SK-N-SH (cell line): ENCODE results near the gene PLEKHG5. TPM values are rescaled to one million over a fixed set of nuclear protein-coding genes. Genes with fewer than 3 reads are reported as not detected.

ENCODE experiments used
- CTCF ChIA-PET: fragments of 300-600, 350-600 bp; formaldehyde crosslinking; extraction: SDS; loops from one replicate; lab custom pipeline; 2021; lab: Yijun Ruan, JAX
- POLR2A ChIA-PET: fragments of 350-600 bp; sonication (Branson Sonifier 250); formaldehyde crosslinking; extraction: SDS; loops from one replicate; lab custom pipeline; 2020; ENCODE audit warnings: antibody characterized with exemption, inconsistent platforms; lab: Yijun Ruan, JAX
- DNase-seq: peaks from one replicate; pipeline ENCODE4 v3.0.0; 2012
- H2AFZ ChIP-seq: fragments of 200-600 bp; sonication (generic); 2 replicates; pipeline ENCODE4 v1.8.1; 2016; ENCODE audit warnings: antibody characterized with exemption, mild to moderate bottlenecking, low read depth
- H3F3A ChIP-seq: fragments of 200-600 bp; sonication (generic); replicated peaks from 2 replicates; pipeline ENCODE3; 2016; ENCODE audit warnings: antibody characterized with exemption, mild to moderate bottlenecking; ENCODE audit not compliant: insufficient read depth
- H3K27ac ChIP-seq, 2 experiments: fragments of 200-500 bp in 1 of 2; fragments of 200-600 bp in 1 of 2; sonication (Bioruptor generic) in 1 of 2; sonication (generic), shearing (Covaris generic) in 1 of 2; 2 replicates each; pipeline versions ENCODE4 v1.5.1 to v1.6.1; 2014 to 2016; ENCODE audit warnings: low read depth in 2 of 2, inconsistent platforms in 1 of 2, low read length in 1 of 2, mild to moderate bottlenecking in 1 of 2, mixed read lengths in 1 of 2
- H3K27me3 ChIP-seq: fragments of 200-600 bp; sonication (generic), shearing (Covaris generic); 2 replicates; pipeline ENCODE4 v1.6.1; 2016; ENCODE audit warnings: mixed run types; ENCODE audit not compliant: insufficient read depth
- H3K36me3 ChIP-seq, 2 experiments: fragments of 200-500 bp in 1 of 2; fragments of 200-600 bp in 1 of 2; sonication (Bioruptor generic) in 1 of 2; sonication (generic) in 1 of 2; replicated peaks in 1 of 2; 2 replicates each; pipeline versions ENCODE3 to v1.5.1; 2014 to 2016; ENCODE audit warnings: low read length in 1 of 2, mild to moderate bottlenecking in 1 of 2; ENCODE audit not compliant: insufficient read depth in 2 of 2, control insufficient read depth in 1 of 2
- H3K4me1 ChIP-seq, 2 experiments: fragments of 200-500 bp in 1 of 2; fragments of 200-600 bp in 1 of 2; sonication (Bioruptor generic) in 1 of 2; sonication (generic), shearing (Covaris generic) in 1 of 2; 2 replicates each; pipeline versions ENCODE4 v1.5.1 to v1.6.1; 2014 to 2016; ENCODE audit warnings: low read depth in 1 of 2, low read length in 1 of 2, mixed run types in 1 of 2; ENCODE audit not compliant: insufficient read depth in 2 of 2, control insufficient read depth in 1 of 2
- H3K4me2 ChIP-seq: fragments of 200-600 bp; sonication (generic), shearing (Covaris generic); 2 replicates; pipeline ENCODE4 v1.6.1; 2017; ENCODE audit warnings: mixed run types
- H3K4me3 ChIP-seq, 2 experiments: fragments of 200-500 bp in 1 of 2; fragments of 200-600 bp in 1 of 2; sonication (Bioruptor generic) in 1 of 2; sonication (generic), shearing (Covaris generic) in 1 of 2; 2 replicates each; pipeline versions ENCODE4 v1.5.1 to v1.8.1; 2014 to 2016; ENCODE audit warnings: low read depth in 2 of 2, inconsistent platforms in 1 of 2, low read length in 1 of 2, mild to moderate bottlenecking in 1 of 2, mixed read lengths in 1 of 2, moderate library complexity in 1 of 2
- H3K79me2 ChIP-seq: fragments of 200-600 bp; sonication (generic); 2 replicates; pipeline ENCODE4 v1.8.1; 2017; ENCODE audit warnings: mild to moderate bottlenecking; ENCODE audit not compliant: insufficient read depth
- H3K9ac ChIP-seq: fragments of 200-600 bp; sonication (generic); 2 replicates; pipeline ENCODE4 v1.6.1; 2017; ENCODE audit warnings: mixed run types
- H3K9me2 ChIP-seq: fragments of 200-600 bp; sonication (generic); 2 replicates; pipeline ENCODE4 v1.6.1; 2017; ENCODE audit warnings: mixed run types
- H3K9me3 ChIP-seq: fragments of 200-600 bp; sonication (generic); 2 replicates; pipeline ENCODE4 v1.6.1; 2017; ENCODE audit warnings: mixed run types, mild to moderate bottlenecking, moderate library complexity
- H4K20me1 ChIP-seq: fragments of 200-600 bp; sonication (generic); 2 replicates; pipeline ENCODE4 v1.6.1; 2017; ENCODE audit warnings: mild to moderate bottlenecking, mixed run types; ENCODE audit not compliant: insufficient read depth
- ELF1 ChIP-seq: IDR thresholded peaks from 2 replicates; pipeline ENCODE4 v1.4.0; 2012
- EP300 ChIP-seq, 2 experiments: IDR thresholded peaks; 2 replicates each; pipeline versions ENCODE4 v1.4.0 to v1.6.1; 2012; ENCODE audit warnings: borderline replicate concordance in 1 of 2, low read depth in 1 of 2, low read length in 1 of 2
- FOSL2 ChIP-seq: IDR thresholded peaks from 2 replicates; pipeline ENCODE4 v1.4.0; 2012; ENCODE audit warnings: low read depth, mild to moderate bottlenecking, moderate library complexity, borderline replicate concordance
- FOXJ3 ChIP-seq: sonication (generic); formaldehyde crosslinking; IDR thresholded peaks from 2 replicates; pipeline ENCODE4 v1.5.1; 2020; ENCODE audit warnings: mild to moderate bottlenecking, missing genetic modification reagents
- IRF3 ChIP-seq: fragments of 150-350 bp; IDR thresholded peaks from 2 replicates; pipeline ENCODE4 v1.6.1; 2016; ENCODE audit warnings: mild to moderate bottlenecking, low read depth, low read length
- MAX ChIP-seq: IDR thresholded peaks from 2 replicates; pipeline ENCODE4 v1.4.0; 2012; ENCODE audit warnings: low read depth
- MXI1 ChIP-seq: IDR thresholded peaks from 2 replicates; pipeline ENCODE4 v1.6.1; 2012; ENCODE audit warnings: mild to moderate bottlenecking, low read depth, low read length, improper control_type of control experiment
- NRF1 ChIP-seq: IDR thresholded peaks from 2 replicates; pipeline ENCODE4 v1.6.1; 2012; ENCODE audit warnings: low read depth, mild to moderate bottlenecking, low read length
- PBX3 ChIP-seq: IDR thresholded peaks from 2 replicates; pipeline ENCODE4; 2012
- RAD21 ChIP-seq: IDR thresholded peaks from 2 replicates; pipeline ENCODE4 v1.6.1; 2012; ENCODE audit warnings: mild to moderate bottlenecking, low read length
- RCOR1 ChIP-seq: fragments of 150-350 bp; IDR thresholded peaks from 2 replicates; pipeline ENCODE4 v1.6.1; 2017; ENCODE audit warnings: antibody characterized with exemption, low read length
- RXRA ChIP-seq: IDR thresholded peaks from 2 replicates; pipeline ENCODE4 v1.4.0; 2012; ENCODE audit warnings: low read depth, mild to moderate bottlenecking, borderline replicate concordance
- SIN3A ChIP-seq: IDR thresholded peaks from 2 replicates; pipeline ENCODE4 v1.6.1; 2012; ENCODE audit warnings: low read depth, mild to moderate bottlenecking, low read length, moderate library complexity, borderline replicate concordance
- TAF1 ChIP-seq: IDR thresholded peaks from 2 replicates; pipeline ENCODE4 v1.6.1; 2012; ENCODE audit warnings: low read depth, mild to moderate bottlenecking, low read length, moderate library complexity, borderline replicate concordance
- TCF12 ChIP-seq: IDR thresholded peaks from 2 replicates; pipeline ENCODE4 v1.4.0; 2012
- ZBTB33 ChIP-seq: IDR thresholded peaks from 2 replicates; pipeline ENCODE4 v1.4.0; 2012; ENCODE audit warnings: low read depth, borderline replicate concordance
- whole genome bisulfite sequencing: methylation state at CpG from one replicate; pipeline ENCODE4 v1.1.6; 2017; ENCODE audit warnings: low lambda C conversion rate; 5-methylcytosine and 5-hydroxymethylcytosine counted together
- polyA plus RNA-seq, 3 experiments: library from polyadenylated mRNA; depleted of rRNA; stranded (reverse); fragments of >200 nt; gene quantifications; 2 replicates each; pipeline ENCODE4 v1.2.3, GENCODE V29; 2012
- TF ChIP-seq, protein P1 (sequence below): fragments of 150-350 bp; IDR thresholded peaks from 2 replicates; pipeline ENCODE4 v1.6.1; 2017; ENCODE audit warnings: antibody characterized with exemption, low read length, low read depth, borderline replicate concordance
- TF ChIP-seq, protein P2 (sequence below): fragments of 200-600 bp; sonication (generic); IDR thresholded peaks from 2 replicates; pipeline ENCODE4 v1.6.1; 2017; ENCODE audit warnings: antibody characterized with exemption, mild to moderate bottlenecking, moderate library complexity

The PLEKHG5 gene
- polyA plus RNA-seq, 1 of the 3 experiments (the other 2 are of a cell fraction): 14.9 TPM

GRCh38 chr1:6470132-6471085 is 21.1 kb downstream of the PLEKHG5 start:
- Histone ChIP-seq H3K36me3 (peaks cover 0 to 43% of the 10 kb centered on the region in 2 experiments), H3K9ac (no peak overlapping the region), H3K4me1 (no peaks in the 10 kb centered on the region), H3K9me3 (no peaks in the 10 kb centered on the region), H3K27me3 (no peaks in the 10 kb centered on the region), H3K4me3 (no peak overlapping the region), H3K9me2 (no peaks in the 10 kb centered on the region), H2AFZ (no peak overlapping the region), H3K79me2 (no peaks in the 10 kb centered on the region), H3K4me2 (no peak overlapping the region), H4K20me1 (no peaks in the 10 kb centered on the region), H3K27ac (no peak overlapping the region), H3F3A (no peaks in the 10 kb centered on the region)
- CTCF ChIA-PET: interaction anchor here (0.9 to 2.0 kb wide), 6 partner anchors 15 to 84 kb away, joined by 3 to 9 read pairs (median 4); partner anchors contain the start of genes NOL9 and TAS1R1
- DNase-seq: no peak
- POLR2A ChIA-PET: no interaction called here
- TF ChIP-seq, protein P1, sequence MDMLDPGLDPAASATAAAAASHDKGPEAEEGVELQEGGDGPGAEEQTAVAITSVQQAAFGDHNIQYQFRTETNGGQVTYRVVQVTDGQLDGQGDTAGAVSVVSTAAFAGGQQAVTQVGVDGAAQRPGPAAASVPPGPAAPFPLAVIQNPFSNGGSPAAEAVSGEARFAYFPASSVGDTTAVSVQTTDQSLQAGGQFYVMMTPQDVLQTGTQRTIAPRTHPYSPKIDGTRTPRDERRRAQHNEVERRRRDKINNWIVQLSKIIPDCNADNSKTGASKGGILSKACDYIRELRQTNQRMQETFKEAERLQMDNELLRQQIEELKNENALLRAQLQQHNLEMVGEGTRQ: no peak
- no peak for TF ChIP-seq MAX
- no peak for TF ChIP-seq IRF3
- TF ChIP-seq RXRA: no peak
- no peak for TF ChIP-seq RCOR1
- no peak for TF ChIP-seq SIN3A
- TF ChIP-seq MXI1: no peak
- TF ChIP-seq RAD21: no peak
- no peak for TF ChIP-seq TAF1
- TF ChIP-seq EP300 (IDR thresholded peaks at IDR 0.05; ENCODE audit: borderline replicate concordance in 1 of 2, low read depth in 1 of 2, low read length in 1 of 2): no peak
- TF ChIP-seq FOXJ3 (CRISPR knock-in tag): no peak
- TF ChIP-seq ZBTB33: no peak
- no peak for TF ChIP-seq ELF1
- TF ChIP-seq, protein P2, sequence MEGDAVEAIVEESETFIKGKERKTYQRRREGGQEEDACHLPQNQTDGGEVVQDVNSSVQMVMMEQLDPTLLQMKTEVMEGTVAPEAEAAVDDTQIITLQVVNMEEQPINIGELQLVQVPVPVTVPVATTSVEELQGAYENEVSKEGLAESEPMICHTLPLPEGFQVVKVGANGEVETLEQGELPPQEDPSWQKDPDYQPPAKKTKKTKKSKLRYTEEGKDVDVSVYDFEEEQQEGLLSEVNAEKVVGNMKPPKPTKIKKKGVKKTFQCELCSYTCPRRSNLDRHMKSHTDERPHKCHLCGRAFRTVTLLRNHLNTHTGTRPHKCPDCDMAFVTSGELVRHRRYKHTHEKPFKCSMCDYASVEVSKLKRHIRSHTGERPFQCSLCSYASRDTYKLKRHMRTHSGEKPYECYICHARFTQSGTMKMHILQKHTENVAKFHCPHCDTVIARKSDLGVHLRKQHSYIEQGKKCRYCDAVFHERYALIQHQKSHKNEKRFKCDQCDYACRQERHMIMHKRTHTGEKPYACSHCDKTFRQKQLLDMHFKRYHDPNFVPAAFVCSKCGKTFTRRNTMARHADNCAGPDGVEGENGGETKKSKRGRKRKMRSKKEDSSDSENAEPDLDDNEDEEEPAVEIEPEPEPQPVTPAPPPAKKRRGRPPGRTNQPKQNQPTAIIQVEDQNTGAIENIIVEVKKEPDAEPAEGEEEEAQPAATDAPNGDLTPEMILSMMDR: no peak
- no peak for TF ChIP-seq TCF12
- TF ChIP-seq NRF1: no peak
- no peak for TF ChIP-seq FOSL2
- no peak for TF ChIP-seq PBX3
- WGBS: 95% methylated on average over 47 of the region's 67 CpGs
